Endothelial cell (in vitro differentiated cells): ENCODE measurements around the gene CERS2. TPM values are rescaled to one million over a fixed set of nuclear protein-coding genes. Genes with fewer than 3 reads are reported as not detected.

Experiments used
- DNase-seq: peaks from one replicate; pipeline ENCODE4 v3.0.0; 2021; ENCODE audit warnings: low spot score
- H3K27ac Mint-ChIP-seq: one replicate; pipeline ENCODE4 v1.8.0; 2021; ENCODE audit warnings: mixed read lengths, inconsistent platforms; ENCODE audit not compliant: unreplicated experiment
- H3K27me3 Mint-ChIP-seq: one replicate; pipeline ENCODE4 v1.8.0; 2021; ENCODE audit warnings: mild to moderate bottlenecking, moderate library complexity, mixed read lengths, inconsistent platforms; ENCODE audit not compliant: unreplicated experiment
- H3K36me3 Mint-ChIP-seq: one replicate; pipeline ENCODE4 v1.8.0; 2021; ENCODE audit warnings: mild to moderate bottlenecking, low read depth, mixed read lengths, inconsistent platforms; ENCODE audit not compliant: unreplicated experiment
- H3K4me1 Mint-ChIP-seq: one replicate; pipeline ENCODE4 v1.8.0; 2021; ENCODE audit warnings: mild to moderate bottlenecking, mixed read lengths, inconsistent platforms; ENCODE audit not compliant: unreplicated experiment
- H3K4me3 Mint-ChIP-seq: one replicate; pipeline ENCODE4 v1.8.0; 2021; ENCODE audit warnings: mild to moderate bottlenecking, mixed read lengths, inconsistent platforms; ENCODE audit not compliant: unreplicated experiment
- H3K9me3 Mint-ChIP-seq: one replicate; pipeline ENCODE4 v1.8.0; 2021; ENCODE audit warnings: mixed read lengths, inconsistent platforms; ENCODE audit not compliant: unreplicated experiment
- CTCF ChIP-seq: fragments of 200-600 bp; sonication (generic); IDR thresholded peaks from one replicate; pipeline ENCODE4 v1.5.0; 2021; ENCODE audit warnings: antibody characterized with exemption; ENCODE audit not compliant: unreplicated experiment
- total RNA-seq: library from RNA; stranded (reverse); fragmentation: NEBNext Ultra II Directional; extraction: Animal tissue kit (Norgen Biotek cat#: 25700); gene quantifications from one replicate; pipeline ENCODE4 v1.2.1, GENCODE V29; 2021; ENCODE audit not compliant: unreplicated experiment

CERS2 gene
- total RNA-seq, 1 donor from 2014 or later, result 186 TPM

- H3K27ac Mint-ChIP-seq, result no peak overlapping the region
- no peaks in the 10 kb centered on the region for H3K9me3 Mint-ChIP-seq
- peak overlapping the region; percentile 42 for H3K4me3 Mint-ChIP-seq
- DNase-seq, result peak; percentile 55
- H3K27me3 Mint-ChIP-seq, result peaks cover 10% of the 10 kb centered on the region
- TF ChIP-seq CTCF, result no peak
- H3K36me3 Mint-ChIP-seq, result no peaks in the 10 kb centered on the region
- H3K4me1 Mint-ChIP-seq, result peaks cover 24% of the 10 kb centered on the region
Observed at GRCh38 chr1:150981177-150981804, 6.7 kb upstream of the CERS2 start.

GRCh38 chr1:150979092-150980056 is 4.7 kb upstream of the CERS2 start:
- no peak overlapping the region for H3K27ac Mint-ChIP-seq
- DNase-seq, result peak; percentile 90
- H3K27me3 Mint-ChIP-seq, result peaks cover 15% of the 10 kb centered on the region
- H3K36me3 Mint-ChIP-seq, result no peaks in the 10 kb centered on the region
- peak; percentile 100 for TF ChIP-seq CTCF
- no peak overlapping the region for H3K4me3 Mint-ChIP-seq
- H3K9me3 Mint-ChIP-seq, result no peaks in the 10 kb centered on the region
- peaks cover 28% of the 10 kb centered on the region for H3K4me1 Mint-ChIP-seq

GRCh38 chr1:150976879-150977694 is 2.5 kb upstream of the CERS2 start:
- peaks cover 23% of the 10 kb centered on the region for H3K27me3 Mint-ChIP-seq
- TF ChIP-seq CTCF, result no peak
- no peaks in the 10 kb centered on the region for H3K9me3 Mint-ChIP-seq
- peak overlapping the region; percentile 72 for H3K27ac Mint-ChIP-seq
- peak; percentile 51 for DNase-seq
- peaks cover 41% of the 10 kb centered on the region for H3K4me1 Mint-ChIP-seq
- H3K4me3 Mint-ChIP-seq, result peak overlapping the region; percentile 89
- H3K36me3 Mint-ChIP-seq, result peaks cover 6% of the 10 kb centered on the region

- H3K27ac Mint-ChIP-seq, result peak overlapping the region; percentile 37
- H3K27me3 Mint-ChIP-seq, result peaks cover 26% of the 10 kb centered on the region
- H3K4me3 Mint-ChIP-seq, result peak overlapping the region; percentile 89
- H3K36me3 Mint-ChIP-seq, result peaks cover 6% of the 10 kb centered on the region
- TF ChIP-seq CTCF, result no peak
- peaks cover 48% of the 10 kb centered on the region for H3K4me1 Mint-ChIP-seq
- no peaks in the 10 kb centered on the region for H3K9me3 Mint-ChIP-seq
- DNase-seq, result no peak
Observed at GRCh38 chr1:150976401-150976821, 1.8 kb upstream of the CERS2 start.
